DMS 273 (cell line): ENCODE results near the gene MACO1.
A peak's percentile ranks its signal among the peaks of the same experiment; 100 is the strongest.

ENCODE experiments used
- DNase-seq: peaks from one replicate; lab custom pipeline; 2025; ENCODE audit not compliant: unreplicated experiment; lab: John Stamatoyannopoulos, UW

MACO1 gene

DNA sequence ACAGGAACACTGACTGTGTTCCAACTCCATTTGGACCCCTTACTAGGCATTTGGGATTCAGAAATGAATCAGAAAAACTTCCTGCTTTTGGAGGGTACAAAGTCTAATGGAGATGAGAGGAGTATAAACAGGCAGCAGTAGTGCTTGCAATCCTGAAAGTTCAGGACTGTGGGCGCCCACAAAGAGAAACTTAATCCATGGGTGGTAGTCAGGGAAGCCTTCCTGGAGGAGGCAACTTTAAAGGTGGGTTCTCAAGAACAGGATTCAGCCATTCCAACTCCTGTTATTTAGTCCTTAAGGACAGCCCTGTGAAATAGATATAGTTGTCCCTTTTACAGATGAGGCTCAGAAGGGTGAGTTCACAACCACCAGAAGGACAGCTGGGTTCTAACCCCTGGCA lies 110.7 kb downstream of the MACO1 start:
- no peak for DNase-seq

DNA sequence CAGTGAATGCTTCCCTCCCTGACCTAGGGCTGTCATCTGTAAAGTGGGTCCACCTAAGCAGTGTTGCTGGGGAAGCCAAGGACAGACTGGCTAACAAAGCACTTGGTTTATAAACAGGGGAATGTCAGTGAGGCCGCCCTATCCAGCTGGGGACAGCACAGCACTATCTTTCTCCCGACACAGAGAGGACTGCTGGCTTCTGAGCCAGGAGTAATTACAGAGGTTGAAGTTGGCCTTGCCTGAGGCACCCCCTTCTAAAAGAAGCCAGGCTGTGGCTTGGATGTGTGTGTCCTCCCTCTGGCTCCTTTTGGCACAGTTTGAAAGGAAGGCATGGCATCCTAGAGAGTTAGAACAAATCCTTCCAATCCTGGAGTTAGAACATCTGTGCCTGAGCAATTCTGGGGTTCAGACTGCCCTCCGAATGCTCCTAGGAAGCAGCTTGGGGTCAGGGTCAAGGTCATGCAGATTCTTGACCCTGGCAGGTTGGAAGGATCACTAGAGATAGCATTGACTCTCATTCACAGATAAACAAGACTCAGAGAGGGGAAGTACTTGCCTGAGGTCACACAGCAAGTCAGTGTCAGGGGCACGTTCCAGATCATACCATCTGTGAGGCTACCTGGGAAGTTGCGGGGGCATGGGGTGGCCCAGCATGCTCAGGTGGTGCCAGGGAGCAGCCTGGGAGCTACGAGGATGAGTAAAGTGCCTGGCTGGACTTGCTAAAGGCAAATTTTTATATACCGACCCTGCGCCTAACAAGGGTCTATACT lies 111.4 kb downstream of the MACO1 start:
- peak; percentile 63 for DNase-seq

DNA sequence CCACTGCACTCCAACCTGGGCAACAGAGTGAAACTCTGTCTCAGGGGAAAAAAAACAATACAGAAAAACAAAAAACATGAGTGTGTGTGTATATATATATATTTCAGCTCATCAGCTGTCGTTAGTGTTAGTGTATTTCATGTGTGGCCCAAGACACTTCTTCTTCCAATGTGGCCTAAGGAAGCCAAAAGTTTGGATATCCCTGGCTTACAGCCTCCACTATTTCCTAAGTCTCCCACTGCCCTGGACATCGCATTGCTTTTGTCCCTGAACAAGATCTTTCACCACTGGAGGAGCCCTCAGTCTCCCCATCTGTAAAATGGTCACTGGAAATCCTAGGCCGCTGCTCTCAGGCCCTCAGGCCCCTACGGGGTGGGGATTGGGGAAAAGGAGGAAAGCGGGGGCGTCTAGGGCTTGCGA lies 112.3 kb downstream of the MACO1 start:
- DNase-seq, result no peak

DNA sequence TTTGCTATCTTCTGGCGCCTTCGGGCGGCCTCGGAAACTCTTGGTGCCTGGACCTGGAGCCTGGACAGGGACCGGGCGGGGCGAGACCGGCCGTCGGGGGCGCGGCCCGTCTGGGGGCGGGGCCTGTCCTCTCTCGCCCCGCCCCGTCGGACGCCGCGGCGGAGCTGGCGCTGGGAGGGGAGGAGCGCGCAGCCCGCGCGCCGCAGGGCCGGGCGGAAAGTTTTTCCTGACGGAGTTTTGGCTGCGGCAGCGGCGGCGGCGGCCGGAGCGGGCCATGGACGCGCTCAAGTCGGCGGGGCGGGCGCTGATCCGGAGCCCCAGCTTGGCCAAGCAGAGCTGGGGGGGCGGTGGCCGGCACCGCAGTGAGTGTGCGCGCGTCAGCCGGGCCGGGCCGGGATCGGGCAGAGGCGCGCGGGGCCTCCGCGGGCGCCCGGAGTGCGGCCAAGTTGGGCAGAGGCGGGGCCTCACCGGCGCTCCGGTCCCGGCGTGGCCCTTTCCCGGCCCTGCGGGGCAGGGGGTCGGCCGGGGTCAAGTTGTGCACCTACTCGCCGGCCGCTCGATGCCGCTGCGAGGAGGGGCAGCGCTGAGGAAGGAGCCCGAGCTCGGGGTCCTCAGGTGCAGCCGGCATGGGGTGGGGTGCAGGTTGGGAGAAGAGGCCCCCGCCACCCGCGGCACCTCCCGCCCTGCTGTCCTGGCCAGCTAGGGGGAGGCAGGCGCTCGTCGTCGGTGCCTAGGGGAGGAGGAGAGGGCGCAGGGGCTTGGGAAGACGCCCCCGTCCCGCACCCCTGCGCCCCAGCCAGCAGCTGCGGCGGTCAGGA lies 112.9 kb downstream of the MACO1 start, which contains the start of gene LDLRAP1:
TSS of gene LDLRAP1 (plus strand) at position 182 of the 818 bp plus-strand sequence. CDS start at position 275, 93 bp downstream.
- DNase-seq, result peak; percentile 87

DNA sequence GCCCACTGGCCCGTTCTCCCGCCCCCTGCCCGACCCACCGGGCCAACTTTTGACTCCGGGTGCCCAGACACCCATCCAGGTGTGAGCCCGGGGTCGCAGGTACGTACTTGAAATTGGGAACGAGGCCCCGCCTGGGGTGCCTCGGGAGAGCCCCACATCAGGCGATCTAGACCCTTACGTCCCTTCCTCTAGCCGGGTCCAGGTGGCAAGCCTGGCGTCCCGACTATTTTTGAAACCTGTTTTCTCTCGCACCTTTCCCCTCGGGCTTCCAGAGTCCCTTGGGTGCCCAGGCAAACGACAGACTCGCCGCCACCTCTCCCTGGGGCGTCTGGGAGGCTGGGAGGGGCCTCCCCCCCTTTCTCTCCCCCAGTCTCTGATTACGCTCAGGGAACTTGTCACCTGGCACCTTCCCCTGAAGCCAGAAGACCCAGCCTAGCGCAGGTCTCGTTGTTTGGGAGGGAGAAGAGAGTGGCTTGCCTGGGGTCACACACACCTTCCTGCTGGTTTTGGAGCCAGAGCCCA lies 113.6 kb downstream of the MACO1 start:
- no peak for DNase-seq

DNA sequence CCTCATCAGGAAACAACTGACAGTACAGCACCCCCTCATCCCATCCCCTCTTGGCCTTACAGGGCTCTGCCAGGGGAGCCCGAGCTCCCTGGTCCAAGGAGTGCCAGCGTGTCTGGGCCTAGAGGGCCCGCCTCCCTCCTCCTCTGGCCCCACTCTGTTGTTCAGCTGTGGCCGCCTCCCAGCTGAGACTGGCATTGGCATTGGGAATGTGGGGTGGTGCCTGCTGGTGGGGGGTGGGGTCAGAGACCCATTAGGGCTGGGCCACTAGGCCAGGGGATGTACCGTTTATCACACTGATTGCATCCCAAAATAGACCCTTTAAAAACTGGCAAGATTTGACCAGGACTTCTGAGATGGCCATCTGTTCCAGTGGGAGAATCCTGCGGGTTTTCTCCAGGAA lies 114.1 kb downstream of the MACO1 start:
- DNase-seq, result peak; percentile 79

DNA sequence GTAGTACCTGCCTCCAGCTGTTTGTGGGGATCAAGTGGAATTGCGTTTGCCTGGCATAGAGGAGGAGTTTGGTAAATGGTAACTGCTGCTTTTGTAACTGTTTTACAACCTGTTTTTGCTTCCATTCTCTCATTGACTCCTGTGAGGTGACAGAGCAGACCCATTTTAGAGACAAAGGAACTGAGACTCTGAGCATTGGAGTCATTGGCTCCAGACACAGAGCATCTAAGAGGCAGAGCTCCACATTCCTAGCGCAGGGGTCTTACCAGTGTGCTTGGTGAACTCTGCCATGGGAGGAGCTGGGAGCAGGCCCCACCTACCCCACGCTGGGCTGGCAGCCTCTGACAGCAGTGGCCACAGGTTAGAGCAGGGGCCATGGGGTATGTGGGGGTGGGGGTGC lies 115.1 kb downstream of the MACO1 start:
- no peak for DNase-seq

DNA sequence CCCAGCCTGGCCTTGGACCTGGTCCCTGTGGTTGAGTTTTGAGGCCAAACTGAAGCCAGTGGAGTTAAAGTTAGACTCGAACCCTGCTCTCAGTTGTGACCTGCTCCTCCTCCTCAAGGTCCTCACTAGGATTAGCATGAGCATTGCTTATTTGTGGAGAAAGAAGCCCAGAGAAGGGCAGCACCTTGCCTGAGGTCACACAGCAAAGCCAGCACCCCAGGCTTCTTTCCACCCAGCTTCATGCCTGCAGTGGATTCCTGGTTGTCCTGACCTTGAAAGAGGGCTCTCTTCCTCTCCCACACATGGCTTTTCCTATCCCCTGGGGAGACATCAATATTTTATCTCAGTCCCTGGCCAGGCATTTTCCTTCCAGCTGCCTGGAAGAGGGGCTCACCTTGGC lies 115.5 kb downstream of the MACO1 start:
- no peak for DNase-seq

DNA sequence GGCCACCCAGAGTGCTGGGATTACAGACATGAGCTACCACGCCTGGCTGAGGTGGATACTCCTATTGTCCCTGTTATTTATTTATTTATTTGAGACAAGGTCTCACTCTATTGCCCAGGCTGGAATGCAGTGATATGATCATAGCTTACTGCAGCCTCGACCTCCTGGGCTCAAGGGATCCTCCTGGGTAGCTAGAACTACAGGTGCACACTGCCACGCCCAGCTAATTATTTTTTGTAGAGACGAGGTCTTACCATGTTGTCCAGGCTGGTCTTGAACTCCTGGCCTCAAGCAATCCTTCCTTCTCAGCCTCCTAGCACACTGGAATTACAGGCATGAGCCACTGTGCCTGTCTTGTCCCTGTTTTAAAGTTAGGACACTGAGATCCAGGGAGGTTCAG lies 117.9 kb downstream of the MACO1 start:
- no peak for DNase-seq

DNA sequence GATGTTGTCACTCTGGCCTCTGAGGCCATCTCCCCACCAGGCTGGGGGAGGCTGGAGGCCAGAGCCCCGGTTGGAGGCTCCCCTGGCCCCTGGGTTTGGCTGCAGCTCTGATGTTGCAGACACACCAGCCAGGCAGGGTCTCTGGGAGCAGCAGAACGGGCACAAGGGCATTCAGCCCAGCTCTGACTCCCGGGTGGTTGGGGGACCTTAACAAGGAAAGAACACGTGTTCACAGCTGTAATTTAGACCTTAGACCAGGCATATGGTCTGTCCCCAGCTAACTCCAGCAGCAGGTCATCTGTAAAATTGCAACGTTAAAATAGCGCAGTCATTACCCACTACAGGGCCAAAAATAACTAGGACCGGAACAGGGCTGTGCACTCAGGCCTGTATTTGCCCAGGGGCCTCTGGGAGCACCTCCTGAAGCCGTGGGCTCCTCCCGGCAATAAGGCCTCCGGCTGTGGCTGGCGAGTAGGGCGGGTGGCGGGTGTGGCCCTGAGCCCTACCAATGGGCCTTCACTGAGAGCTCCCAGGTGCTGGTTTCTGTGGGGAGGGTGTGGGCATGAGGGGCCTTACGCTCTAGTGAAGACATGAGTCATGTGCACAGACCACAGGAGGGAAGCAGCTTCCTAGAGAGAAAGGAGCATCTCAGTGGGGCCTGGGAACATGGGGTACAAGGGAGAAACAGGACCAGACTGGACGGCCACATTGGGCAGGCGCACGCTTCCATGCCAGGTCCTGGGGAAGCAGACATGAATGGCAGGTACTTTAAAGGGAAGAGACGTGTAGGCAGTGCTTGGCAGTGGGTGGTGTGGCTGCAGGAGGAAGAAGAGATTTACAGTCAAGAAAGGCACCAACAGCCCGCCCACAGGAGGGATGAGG lies 118.8 kb downstream of the MACO1 start:
- DNase-seq, result peak; percentile 73
